ENCODE data around the gene KDELR1. TPM values are rescaled to one million over a fixed set of nuclear protein-coding genes. Genes with fewer than 3 reads are reported as not detected.

Gene KDELR1
- total and polyA plus RNA-seq, 9 of the 15 experiments (the other 6 are each of a cell fraction or from before 2014, with no cell fraction given): 6.1 to 165 (median 58.5) TPM

GRCh38 chr19:48398102-48398374, 6.7 kb upstream of the KDELR1 start:
- Histone ChIP-seq H3K9me1 (ENCODE audit: control insufficient read depth, insufficient read depth, low read length) (no peaks in the 10 kb centered on the region), H3K36me3 (ENCODE audit: control insufficient read depth, insufficient read depth, low read length) (peaks cover 4% of the 10 kb centered on the region; the same call in 2 of the 3 replicates), H3K4me3 (peak overlapping the region; percentile 75), H3K4me2 (ENCODE audit: insufficient read depth, low read length) (peak overlapping the region; percentile 97), H3K79me2 (ENCODE audit: control insufficient read depth, insufficient read depth, low read length) (peaks cover 41% of the 10 kb centered on the region), H2AFZ (ENCODE audit: low read depth, low read length) (peak overlapping the region; percentile 77), H3K9me3 (replicated peaks; ENCODE audit: control insufficient read depth, insufficient read depth, low read depth, low read length) (no peaks in the 10 kb centered on the region), H3K4me1 (replicated peaks in 1 of 2; ENCODE audit: control insufficient read depth in 2 of 2, insufficient read depth in 2 of 2, low read length in 2 of 2) (peaks cover 39 to 73% of the 10 kb centered on the region in 2 experiments), H3K9ac (ENCODE audit: insufficient read depth in 1 of 2, low read depth in 2 of 2, low read length in 2 of 2) (peak overlapping the region; percentile 80 to 96), H4K20me1 (replicated peaks; ENCODE audit: control insufficient read depth, insufficient read depth, low read length) (peaks cover 10% of the 10 kb centered on the region), H3K27me3 (ENCODE audit: control insufficient read depth in 2 of 2, insufficient read depth in 2 of 2, low read length in 2 of 2) (no peaks in the 10 kb centered on the region), H3K27ac (ENCODE audit: extremely low read depth, low read depth, low read length) (peak overlapping the region; percentile 84)
- ChIA-PET CTCF (ENCODE audit: low intra/inter-chr PET ratio) (no interaction called here), POLR2A (interaction anchor here (0.9 kb wide), 1 partner anchor 9 kb away, joined by 3 read pairs; no protein-coding TSS in a partner anchor)
- 0% methylated on average over 5 of the region's 17 CpGs for WGBS (ENCODE audit: insufficient coverage, low coverage, missing lambda C conversion rate)
- in situ Hi-C loops (cut with MboI): no loop called here
- intact Hi-C loops (cut with micrococcal nuclease): loop anchor here (2.0 to 10.0 kb wide), 5 partner anchors 21 to 97 kb away; partner anchors contain the start of genes CYTH2, EMP3 and SYNGR4
- no peak for FAIRE-seq
- BruUV-seq (replicated peaks): no TSS peak
- peak; percentile 0; the same call in 1 of the 3 replicates for ATAC-seq
- peak in 1 of 4 experiments; percentile 54 for DNase-seq (ENCODE audit: extremely low read depth in 1 of 4, low spot score in 3 of 4)
- TF ChIP-seq MITF (IDR thresholded peaks at IDR 0.05): no peak
- TF ChIP-seq ZNF644 (tag; IDR thresholded peaks at IDR 0.05; ENCODE audit: low read depth): no peak
- TF ChIP-seq SRSF1 (IDR thresholded peaks at IDR 0.05; ENCODE audit: low read depth, low read length): no peak
- TF ChIP-seq SMARCE1 (IDR thresholded peaks at IDR 0.05): peak; percentile 70; the same call in 1 of the 2 replicates
- peak; percentile 2; the same call in 1 of the 2 replicates for TF ChIP-seq GABPB1 (CRISPR knock-in tag; IDR thresholded peaks at IDR 0.05)
- TF ChIP-seq HIVEP1 (CRISPR knock-in tag; IDR thresholded peaks at IDR 0.05): no peak
- TF ChIP-seq CUX1 (CRISPR knock-in tag; IDR thresholded peaks at IDR 0.05): no peak
- TF ChIP-seq PURB (CRISPR knock-in tag; IDR thresholded peaks at IDR 0.05; ENCODE audit: low read depth): no peak
- TF ChIP-seq MLLT1 (IDR thresholded peaks at IDR 0.05): peak in 1 of 2 experiments; percentile 1; a peak in 1 of 4 replicates
- no peak for TF ChIP-seq TCFL5 (CRISPR knock-in tag; conservative IDR thresholded peaks at IDR 0.05)
- no peak for TF ChIP-seq ESRRB (CRISPR knock-in tag; IDR thresholded peaks at IDR 0.05; ENCODE audit: borderline replicate concordance)
- TF ChIP-seq TRIM24 (IDR thresholded peaks at IDR 0.05): no peak
- TF ChIP-seq PYGO2 (tag; IDR thresholded peaks at IDR 0.05): no peak

All from K562 (cell line).